HG03064 (cell line): ENCODE results near the gene USP48.
"Not testable (repeated sequence)": the region's sequence is repeated elsewhere in the genome, so short reads cannot be mapped to it uniquely, and the experiment has no call there.

ENCODE experiments used
- ATAC-seq: cut with Tn5 transposase; IDR thresholded peaks from one replicate; pipeline ENCODE4 v1.9.1; 2021; ENCODE audit warnings: low read depth; ENCODE audit not compliant: unreplicated experiment

Gene USP48

GRCh38 chr1:21641076-21641475, 141.9 kb downstream of the USP48 start:
- no peak for ATAC-seq

GRCh38 chr1:21640653-21641052, 142.3 kb downstream of the USP48 start:
- ATAC-seq: no peak

DNA sequence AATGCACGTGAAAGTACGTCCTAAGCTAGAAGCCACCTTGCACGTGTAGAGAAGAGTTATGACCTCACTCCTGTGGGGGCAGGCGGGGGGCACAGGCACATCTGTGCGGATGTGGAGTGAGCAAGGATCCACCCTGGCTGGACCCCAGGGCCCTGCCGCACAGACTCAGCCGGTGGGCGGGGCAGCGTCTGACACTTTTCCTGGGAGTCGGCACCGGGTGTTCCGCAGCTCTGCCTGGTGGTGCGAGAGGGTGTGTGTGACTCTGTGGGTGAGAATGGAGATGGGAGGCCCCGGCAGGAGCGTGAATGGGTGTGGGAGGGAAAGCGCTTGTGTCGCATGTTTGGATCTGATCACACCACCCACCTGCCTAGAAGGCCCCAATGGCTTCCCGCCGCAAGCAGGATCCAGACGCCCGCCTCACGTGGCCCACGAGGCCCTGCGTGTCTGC, 143.3 kb downstream of the USP48 start:
- no peak for ATAC-seq

DNA sequence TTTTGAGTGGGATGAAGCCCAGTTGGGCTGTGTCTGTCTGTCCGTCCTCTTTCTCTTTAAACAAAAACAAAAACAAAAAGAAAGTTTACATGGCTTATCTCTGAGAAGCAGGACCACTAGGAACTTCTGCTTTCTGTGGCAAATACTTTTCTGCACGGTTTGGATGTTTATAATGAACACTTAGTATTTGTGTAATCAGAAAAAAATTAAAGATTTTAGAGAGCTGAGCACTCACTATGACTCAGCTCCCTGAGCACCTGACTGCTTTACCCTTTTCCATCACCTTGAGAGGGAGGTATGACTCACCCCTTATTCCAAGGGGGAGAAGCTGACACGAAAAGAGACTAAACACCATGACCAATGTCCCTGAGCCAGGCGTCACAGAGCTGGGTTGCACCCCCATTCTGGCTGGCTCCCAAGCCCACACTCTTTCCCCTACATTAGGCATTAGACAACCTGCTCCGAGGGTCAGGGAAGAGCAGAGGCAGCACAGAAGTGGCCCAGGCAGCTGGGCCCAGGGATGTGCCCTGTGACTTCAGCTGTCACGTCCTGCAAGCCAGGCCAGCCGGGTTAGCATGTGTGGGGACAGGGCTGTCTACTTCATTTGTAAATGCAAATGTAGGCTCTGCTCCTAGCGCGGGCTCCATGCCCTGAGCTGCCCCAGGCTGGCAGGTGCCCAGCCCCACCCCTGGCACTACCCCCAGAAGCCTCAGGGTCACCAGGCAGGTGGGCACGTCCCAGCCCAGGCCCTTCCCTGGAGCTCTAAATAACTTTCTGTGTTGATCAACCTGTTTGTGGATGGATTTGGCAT, 144.2 kb downstream of the USP48 start:
- no peak for ATAC-seq

GRCh38 chr1:21637514-21637913, 145.4 kb downstream of the USP48 start:
- no peak for ATAC-seq

- ATAC-seq: no peak
Measured at GRCh38 chr1:21636029-21636428, 146.9 kb downstream of the USP48 start.

DNA sequence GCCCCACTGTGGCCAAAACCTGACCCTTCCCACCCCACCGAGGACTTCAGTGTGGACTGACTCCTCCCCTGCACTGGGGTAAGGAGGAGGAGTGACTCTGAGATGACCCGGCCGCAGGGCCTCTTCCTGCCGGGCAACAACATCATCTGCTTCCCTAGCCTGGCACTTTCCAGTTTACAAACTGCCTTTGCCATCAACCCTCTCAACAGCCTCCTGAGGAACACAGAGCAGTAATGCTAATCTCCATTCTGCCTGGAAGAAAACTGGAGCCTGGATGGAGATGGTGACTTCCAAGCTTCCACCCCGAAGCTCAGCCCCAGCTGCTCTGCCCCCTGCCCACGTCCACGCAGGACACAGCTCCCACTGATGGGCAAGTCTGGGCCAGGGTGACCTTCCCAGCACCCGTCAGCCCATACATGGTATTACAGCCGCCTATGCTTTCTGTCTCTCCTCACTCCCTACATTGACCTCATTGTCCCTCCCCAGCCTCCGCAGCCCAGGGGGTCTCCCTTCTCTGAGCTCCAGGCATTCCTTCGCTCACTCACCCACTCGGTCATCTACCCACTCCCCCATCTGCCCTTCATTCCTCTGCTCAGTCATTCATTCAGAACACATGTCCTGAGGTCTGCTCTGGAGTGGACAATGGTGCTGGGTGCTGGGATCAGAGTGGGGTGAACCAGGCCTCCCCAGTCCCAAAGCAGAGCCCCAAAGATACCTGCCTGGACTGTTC, 148.0 kb downstream of the USP48 start:
- ATAC-seq: no peak

DNA sequence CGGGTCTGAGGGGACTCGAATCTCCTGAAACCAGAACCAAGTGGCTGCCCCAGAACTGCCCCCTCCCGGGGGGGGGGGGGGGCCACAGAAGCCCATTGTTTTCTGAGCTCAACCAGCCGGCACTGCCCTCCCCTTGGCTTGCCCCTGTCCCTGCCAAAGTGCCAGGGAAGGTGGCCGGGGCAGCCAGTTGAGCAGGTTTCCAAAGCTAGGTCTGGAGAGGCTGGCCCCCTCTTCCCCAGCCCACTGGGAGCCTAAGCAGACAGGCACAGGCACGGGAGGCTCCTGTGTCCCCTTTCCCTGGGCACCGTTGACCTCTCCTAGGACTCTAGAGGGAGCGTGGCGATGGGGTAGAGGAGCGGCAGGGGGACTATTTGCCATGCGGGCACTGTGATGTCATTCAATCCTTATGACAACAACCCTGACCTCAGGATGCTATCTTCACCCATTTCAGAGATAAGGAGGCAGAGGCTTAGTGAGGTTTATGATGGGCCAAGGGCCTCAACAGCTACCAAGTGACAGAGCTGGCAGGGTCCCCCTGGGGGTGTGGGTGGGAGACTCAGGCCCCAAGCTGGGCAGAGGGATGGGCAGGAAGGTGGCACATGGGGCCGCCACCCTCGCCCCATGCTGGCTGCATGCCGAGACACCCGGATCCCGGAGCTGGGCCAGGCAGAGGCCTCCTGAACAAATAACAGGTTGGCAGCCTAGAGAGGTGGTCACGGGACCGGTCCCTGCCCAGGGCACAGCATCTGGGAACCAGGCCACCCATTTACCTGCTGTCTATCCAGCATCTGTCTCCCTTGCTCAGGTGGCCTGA, 148.8 kb downstream of the USP48 start:
- ATAC-seq: no peak

DNA sequence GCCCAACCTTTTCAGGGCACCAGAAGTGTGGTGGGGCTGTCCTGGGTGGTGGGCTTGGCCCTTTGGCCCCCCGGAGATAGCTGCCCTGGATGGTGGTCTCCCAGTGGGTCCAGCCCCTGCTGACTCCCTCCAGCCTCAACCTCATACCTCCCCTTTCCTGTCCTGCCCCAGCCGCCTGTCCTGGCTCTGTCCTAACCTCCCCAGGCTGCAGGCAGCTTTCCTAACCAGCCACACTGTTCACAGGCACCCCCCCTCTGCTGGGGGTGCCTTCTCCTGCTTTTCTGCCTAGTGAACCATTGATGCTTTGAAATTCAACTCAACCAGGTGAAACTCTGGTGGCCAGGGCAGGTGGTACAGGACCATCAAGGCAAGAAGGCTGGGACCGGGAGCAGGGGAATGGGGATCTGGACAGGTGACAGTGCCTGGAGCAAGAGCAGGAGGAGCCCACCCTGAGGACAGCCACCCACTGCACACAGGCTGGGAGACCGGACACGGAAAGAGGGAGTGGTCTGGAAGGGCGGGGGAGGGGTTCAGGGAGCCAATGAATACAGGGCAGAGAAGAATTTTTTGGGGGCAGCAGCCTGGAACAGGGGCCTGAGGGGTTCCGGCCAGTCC, 149.7 kb downstream of the USP48 start:
- no peak for ATAC-seq

DNA sequence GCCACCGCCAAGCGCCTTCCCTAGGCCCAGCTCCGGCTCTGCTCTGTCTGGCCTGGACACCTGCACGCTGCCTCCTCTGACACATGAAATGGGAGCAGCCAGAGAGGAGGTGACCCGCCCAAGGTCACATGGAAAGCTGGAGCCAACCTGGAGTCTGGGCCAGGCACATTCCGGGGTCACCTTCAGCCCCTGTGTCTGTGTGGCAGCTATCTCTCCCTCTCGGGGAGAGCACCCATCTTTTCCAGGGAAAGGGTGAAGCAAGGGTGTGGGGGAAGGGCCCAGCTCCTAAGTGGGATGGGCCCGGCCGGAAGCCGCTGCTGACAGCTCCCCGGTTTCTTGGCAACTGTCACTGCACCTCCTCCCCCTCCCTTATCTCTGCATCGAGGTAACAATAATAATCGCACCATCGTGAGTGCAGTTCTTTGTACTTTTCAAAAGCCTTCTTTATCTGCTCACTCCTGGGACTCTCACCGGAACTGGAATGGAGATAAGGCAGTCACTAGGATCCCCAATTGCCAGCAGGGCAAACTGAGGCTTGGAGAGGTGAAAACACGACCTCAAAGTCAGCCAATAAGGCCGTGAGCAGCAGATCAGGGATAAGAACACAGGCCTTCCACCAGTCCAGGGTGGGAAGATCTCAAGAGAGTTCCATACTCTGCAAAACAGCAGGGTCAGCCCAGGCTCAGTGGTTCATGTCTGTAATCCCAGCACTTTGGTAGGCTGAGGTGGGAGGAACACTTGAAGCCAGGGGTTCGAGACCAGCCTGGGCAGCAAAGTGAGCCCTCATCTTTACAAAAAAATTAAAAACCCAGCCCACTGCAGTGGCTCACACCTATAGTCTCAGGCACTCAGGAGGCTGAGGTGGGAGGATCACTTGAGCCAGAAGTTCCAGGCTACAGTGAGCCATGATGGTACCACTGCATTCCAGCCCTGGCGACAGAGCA, 150.7 kb downstream of the USP48 start:
- ATAC-seq: no peak

- not testable (repeated sequence) for ATAC-seq
Measured at GRCh38 chr1:21631590-21631943, 151.4 kb downstream of the USP48 start.

- no peak for ATAC-seq
Measured at GRCh38 chr1:21630571-21631343, 152.2 kb downstream of the USP48 start.

DNA sequence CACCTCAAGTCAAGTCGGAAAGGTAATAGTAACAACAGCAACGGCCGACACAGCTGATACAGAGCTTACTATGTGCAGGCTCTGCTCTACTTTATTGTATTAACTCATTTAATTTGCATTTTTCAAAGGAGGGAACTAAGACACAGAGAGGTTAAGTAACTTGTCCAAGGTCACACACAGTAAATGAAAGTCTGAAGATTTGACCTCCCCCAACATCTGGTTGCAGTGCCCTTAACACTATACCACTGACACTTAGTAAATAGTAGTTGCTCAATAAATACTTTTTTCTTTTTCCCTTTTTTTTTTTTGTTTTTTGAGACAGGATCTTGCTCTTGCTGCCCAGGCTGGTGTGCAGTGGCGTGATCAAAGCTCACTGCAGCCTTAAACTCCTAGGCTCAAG, 153.0 kb downstream of the USP48 start:
- ATAC-seq: no peak

- no peak for ATAC-seq
Measured at GRCh38 chr1:21628798-21629393, 154.1 kb downstream of the USP48 start.
